T-helper 9 cell (primary cell): Measurements from ENCODE around the gene HINT1.

ENCODE experiments used
- DNase-seq: peaks from one replicate; pipeline ENCODE4 v3.0.0-alpha.2; 2020

Gene HINT1

DNA sequence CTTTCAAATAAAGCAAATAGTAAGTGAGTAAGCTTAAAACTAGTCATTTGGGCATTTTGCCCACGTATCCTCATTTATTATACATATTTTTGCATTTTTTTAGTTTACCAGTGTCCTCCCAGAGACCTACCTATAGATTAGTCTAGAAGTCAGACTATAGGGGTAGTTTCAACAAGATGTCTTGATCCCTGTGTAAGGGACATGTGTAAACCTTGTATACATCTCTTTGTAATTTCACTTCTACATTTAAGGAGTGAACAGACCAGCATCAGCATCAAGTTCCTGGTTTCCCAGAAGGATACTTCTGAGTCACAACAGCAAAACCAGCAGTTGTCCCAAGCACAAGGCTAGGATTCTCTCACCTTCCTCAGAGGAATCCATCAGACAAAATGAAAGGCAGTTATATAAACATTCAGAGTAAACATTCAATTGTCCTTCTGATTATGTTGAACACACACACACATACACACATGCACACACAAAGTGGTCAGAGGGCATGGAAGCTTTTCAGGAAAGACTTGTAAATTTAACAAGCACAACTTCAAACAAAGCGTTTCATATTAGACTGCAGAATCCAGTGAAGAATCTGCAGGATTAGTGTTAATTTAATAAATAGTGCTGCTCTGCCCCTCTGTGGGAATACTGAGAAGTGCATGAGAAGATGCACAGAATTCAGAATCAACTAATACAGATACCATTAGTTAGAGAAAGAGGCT is 55.4 kb downstream of the HINT1 start:
- no peak for DNase-seq
